IMR-90 (cell line): Measurements from ENCODE around the gene CD248. TPM values are rescaled to one million over a fixed set of nuclear protein-coding genes. Genes with fewer than 3 reads are reported as not detected.

Experiments used
- ATAC-seq: fragments of 200-7000 bp; cut with Tn5 transposase; 2 replicates; pipeline ENCODE4 v1.9.1; 2020; ENCODE audit warnings: low read depth, mild to moderate bottlenecking, moderate library complexity
- BruUV-seq: library from RNA; stranded (reverse); fragments of 400-500 nt; replicated peaks from 2 replicates; lab custom pipeline; 2021; lab: Mats Ljungman, UMichigan
- CTCF ChIA-PET: fragments of 300-600 bp; formaldehyde crosslinking; extraction: SDS; loops from one replicate; lab custom pipeline; 2021; ENCODE audit warnings: antibody characterized with exemption; lab: Yijun Ruan, JAX
- POLR2A ChIA-PET: fragments of 300-600 bp; sonication (Branson Sonifier 250); formaldehyde crosslinking; loops from one replicate; lab custom pipeline; 2022; ENCODE audit warnings: antibody characterized with exemption; ENCODE audit not compliant: unreplicated experiment; lab: Charles Lee
- DNase-seq: peaks from one replicate; pipeline ENCODE4 v3.0.0; 2013
- H2AFZ ChIP-seq: replicated peaks from 2 replicates; pipeline ENCODE3; 2013; ENCODE audit warnings: low read length, mild to moderate bottlenecking; ENCODE audit not compliant: poor library complexity
- H2AK5ac ChIP-seq: 2 replicates; pipeline ENCODE4 v1.6.1; 2013; ENCODE audit warnings: low read depth, low read length, inconsistent platforms
- H2AK9ac ChIP-seq: replicated peaks from 2 replicates; pipeline ENCODE3; 2013; ENCODE audit warnings: mild to moderate bottlenecking, low read depth, low read length, moderate library complexity; ENCODE audit not compliant: poor library complexity
- H2BK120ac ChIP-seq: 2 replicates; pipeline ENCODE4 v1.6.1; 2013; ENCODE audit warnings: low read depth, low read length, inconsistent platforms
- H2BK15ac ChIP-seq: 3 replicates; pipeline ENCODE4 v1.6.1; 2013; ENCODE audit warnings: low read depth, low read length, inconsistent platforms
- H2BK20ac ChIP-seq: 2 replicates; pipeline ENCODE4 v1.6.1; 2013; ENCODE audit warnings: low read depth, mild to moderate bottlenecking, inconsistent platforms, low read length, moderate library complexity
- H2BK5ac ChIP-seq: 2 replicates; pipeline ENCODE4 v1.6.1; 2013; ENCODE audit warnings: mild to moderate bottlenecking, low read depth, low read length, inconsistent platforms; ENCODE audit not compliant: poor library complexity, severe bottlenecking
- H3K14ac ChIP-seq: replicated peaks from 2 replicates; pipeline ENCODE4 v1.6.1; 2013; ENCODE audit warnings: low read depth, low read length, inconsistent platforms
- H3K18ac ChIP-seq: 2 replicates; pipeline ENCODE4 v1.6.1; 2013; ENCODE audit warnings: low read depth, low read length, control low read depth
- H3K23ac ChIP-seq: 2 replicates; pipeline ENCODE4 v1.6.1; 2013; ENCODE audit warnings: low read depth, low read length, inconsistent platforms
- H3K27ac ChIP-seq: 2 replicates; pipeline ENCODE4 v1.5.1; 2013; ENCODE audit warnings: mild to moderate bottlenecking, control low read depth, low read length; ENCODE audit not compliant: insufficient read depth
- H3K27me3 ChIP-seq: 2 replicates; pipeline ENCODE4 v1.6.1; 2013; ENCODE audit warnings: low read length; ENCODE audit not compliant: control insufficient read depth, insufficient read depth
- H3K36me3 ChIP-seq: 2 replicates; pipeline ENCODE4 v1.6.1; 2013; ENCODE audit warnings: low read length, mixed read lengths; ENCODE audit not compliant: control insufficient read depth, insufficient read depth
- H3K4ac ChIP-seq: 2 replicates; pipeline ENCODE4 v1.6.1; 2013; ENCODE audit warnings: low read depth, low read length, inconsistent platforms
- H3K4me1 ChIP-seq: 2 replicates; pipeline ENCODE4 v1.6.1; 2013; ENCODE audit warnings: low read length, mixed read lengths; ENCODE audit not compliant: control insufficient read depth, insufficient read depth
- H3K4me2 ChIP-seq: 2 replicates; pipeline ENCODE4 v1.6.1; 2013; ENCODE audit warnings: low read depth, mild to moderate bottlenecking, control low read depth, low read length, moderate library complexity
- H3K4me3 ChIP-seq: 2 replicates; pipeline ENCODE4 v1.5.1; 2013; ENCODE audit warnings: low read depth, mild to moderate bottlenecking, control low read depth, low read length, moderate library complexity; ENCODE audit not compliant: insufficient read depth
- H3K56ac ChIP-seq: 2 replicates; pipeline ENCODE4 v1.6.1; 2013; ENCODE audit warnings: low read length, inconsistent platforms; ENCODE audit not compliant: insufficient read depth; ENCODE audit errors: extremely low read depth
- H3K79me1 ChIP-seq, 2 experiments: 2 replicates each; pipeline ENCODE4 v1.6.1; 2013; ENCODE audit warnings: low read length in 2 of 2, inconsistent platforms in 1 of 2, low read depth in 1 of 2
- H3K9ac ChIP-seq: 2 replicates; pipeline ENCODE4 v1.6.1; 2013; ENCODE audit warnings: low read depth, low read length, control low read depth
- H3K9me1 ChIP-seq: 2 replicates; pipeline ENCODE4 v1.6.1; 2013; ENCODE audit warnings: low read length, inconsistent platforms; ENCODE audit not compliant: insufficient read depth
- H3K9me3 ChIP-seq: 2 replicates; pipeline ENCODE4 v1.6.1; 2013; ENCODE audit warnings: low read length; ENCODE audit not compliant: control insufficient read depth, insufficient read depth
- H4K20me1 ChIP-seq: 2 replicates; pipeline ENCODE4 v1.6.1; 2013; ENCODE audit warnings: low read length, inconsistent platforms; ENCODE audit not compliant: insufficient read depth
- H4K5ac ChIP-seq: 2 replicates; pipeline ENCODE4 v1.6.1; 2013; ENCODE audit warnings: mild to moderate bottlenecking, low read depth, low read length, control low read depth
- H4K8ac ChIP-seq, 2 experiments: 2 replicates each; pipeline ENCODE4 v1.6.1; 2013; ENCODE audit warnings: low read depth in 2 of 2, low read length in 2 of 2, control low read depth in 1 of 2, inconsistent platforms in 1 of 2
- H4K91ac ChIP-seq: 2 replicates; pipeline ENCODE4 v1.6.1; 2013; ENCODE audit warnings: low read depth, low read length, inconsistent platforms; ENCODE audit not compliant: insufficient read depth
- BHLHE40 ChIP-seq: fragments of 150-350 bp; IDR thresholded peaks from 2 replicates; pipeline ENCODE4 v1.6.1; 2016; ENCODE audit warnings: mild to moderate bottlenecking, low read depth, low read length
- CEBPB ChIP-seq: IDR thresholded peaks from 2 replicates; pipeline ENCODE4 v1.6.1; 2012; ENCODE audit warnings: low read depth, low read length, improper control_type of control experiment
- ELK1 ChIP-seq: fragments of 150-350 bp; IDR thresholded peaks from 2 replicates; pipeline ENCODE4 v1.6.1; 2016; ENCODE audit warnings: low read depth, mild to moderate bottlenecking, low read length, moderate library complexity, borderline replicate concordance
- MAZ ChIP-seq: IDR thresholded peaks from 2 replicates; pipeline ENCODE4 v1.6.1; 2012; ENCODE audit warnings: low read depth, mild to moderate bottlenecking, low read length, improper control_type of control experiment, moderate library complexity, borderline replicate concordance
- MXI1 ChIP-seq: IDR thresholded peaks from 2 replicates; pipeline ENCODE4 v1.6.1; 2012; ENCODE audit warnings: low read depth, mild to moderate bottlenecking, low read length, moderate library complexity, borderline replicate concordance
- RAD21 ChIP-seq: IDR thresholded peaks from 2 replicates; pipeline ENCODE4 v1.6.1; 2012; ENCODE audit warnings: low read length, improper control_type of control experiment
- RCOR1 ChIP-seq: IDR thresholded peaks from 2 replicates; pipeline ENCODE4 v1.6.1; 2012; ENCODE audit warnings: mild to moderate bottlenecking, low read length, improper control_type of control experiment; ENCODE audit not compliant: insufficient replicate concordance
- RFX5 ChIP-seq: IDR thresholded peaks from 2 replicates; pipeline ENCODE4 v1.8.0; 2012; ENCODE audit warnings: low read depth, mild to moderate bottlenecking, low read length, moderate library complexity
- WGBS, 2 experiments: methylation state at CpG; one replicate each; pipeline versions ENCODE4 v1.1.5 to v1.1.7; 2013; ENCODE audit warnings: missing lambda C conversion rate in 2 of 2; ENCODE audit not compliant: insufficient read length in 1 of 2; ENCODE audit errors: extremely low coverage in 2 of 2; 5-methylcytosine and 5-hydroxymethylcytosine counted together
- dilution Hi-C: fragments of 300-500 bp; cut with HindIII; formaldehyde crosslinking; loops from one replicate; pipeline ENCODE4 v1.14.3; 2018; ENCODE audit warnings: low sequenced_read_pairs; ENCODE audit not compliant: unreplicated experiment
- in situ Hi-C: fragments of 300-500 bp; cut with MboI; formaldehyde crosslinking; loops from 3 replicates; pipeline ENCODE4 v1.14.3; 2019; ENCODE audit warnings: low sequenced_read_pairs, inconsistent platforms, mixed read lengths
- intact Hi-C: fragments of 100-400 bp; cut with micrococcal nuclease; formaldehyde crosslinking; loops from 2 replicates; pipeline ENCODE4 v1.10.0; 2022
- polyA plus RNA-seq, 3 experiments: library from polyadenylated mRNA; depleted of rRNA; stranded (reverse); fragments of >200 nt; gene quantifications; 2 replicates each; pipeline ENCODE4 v1.2.3, GENCODE V29; 2012; ENCODE audit warnings: low replicate concordance in 1 of 3
- total RNA-seq: library from RNA; depleted of rRNA; stranded (reverse); fragments of >200 nt; gene quantifications from 2 replicates; pipeline ENCODE4 v1.2.3, GENCODE V29; 2012
- TF ChIP-seq, protein P1 (sequence below): conservative IDR thresholded peaks from 2 replicates; pipeline ENCODE4 v1.5.1; 2012; ENCODE audit warnings: mild to moderate bottlenecking, low read depth, low read length, improper control_type of control experiment
- TF ChIP-seq, protein P2 (sequence below): fragments of 150-350 bp; IDR thresholded peaks from 2 replicates; pipeline ENCODE4 v1.6.1; 2017; ENCODE audit warnings: mild to moderate bottlenecking, antibody characterized with exemption, low read length, low read depth

CD248 gene
- total and polyA plus RNA-seq, 2 of the 4 experiments (the other 2 are of a cell fraction), result 19.5 to 223 TPM

GRCh38 chr11:66335531-66336233 is 18.8 kb upstream of the CD248 start:
- in situ Hi-C loops (no loop called here), dilution Hi-C loops (no loop called here), intact Hi-C loops (loop anchor here (1.0 kb wide), 3 partner anchors 23 to 113 kb away; no protein-coding TSS in a partner anchor)
- peak overlapping the region; percentile 89 for H3K27ac ChIP-seq
- WGBS, 2 experiments, result 5% methylated on average over 20 of the region's 35 CpGs; no CpG with 5 or more reads in 1 of the 2 experiments
- peaks cover 33% of the 10 kb centered on the region for H3K36me3 ChIP-seq
- H3K9me1 ChIP-seq, result no peaks in the 10 kb centered on the region
- peak overlapping the region; percentile 60 for H3K4me3 ChIP-seq
- peaks cover 23% of the 10 kb centered on the region for H3K4me1 ChIP-seq
- peak overlapping the region; percentile 97 for H3K23ac ChIP-seq
- H3K9ac ChIP-seq, result peak overlapping the region; percentile 72
- no peak for TF ChIP-seq RFX5
- peak; percentile 70; the same call in 1 of the 2 replicates for TF ChIP-seq MAZ
- no peak for TF ChIP-seq RAD21
- TF ChIP-seq BHLHE40, result peak; percentile 57
- peak; percentile 38; the same call in 1 of the 2 replicates for TF ChIP-seq MXI1
- peak; percentile 17; the same call in 1 of the 2 replicates for TF ChIP-seq CEBPB
- TF ChIP-seq, protein P1, sequence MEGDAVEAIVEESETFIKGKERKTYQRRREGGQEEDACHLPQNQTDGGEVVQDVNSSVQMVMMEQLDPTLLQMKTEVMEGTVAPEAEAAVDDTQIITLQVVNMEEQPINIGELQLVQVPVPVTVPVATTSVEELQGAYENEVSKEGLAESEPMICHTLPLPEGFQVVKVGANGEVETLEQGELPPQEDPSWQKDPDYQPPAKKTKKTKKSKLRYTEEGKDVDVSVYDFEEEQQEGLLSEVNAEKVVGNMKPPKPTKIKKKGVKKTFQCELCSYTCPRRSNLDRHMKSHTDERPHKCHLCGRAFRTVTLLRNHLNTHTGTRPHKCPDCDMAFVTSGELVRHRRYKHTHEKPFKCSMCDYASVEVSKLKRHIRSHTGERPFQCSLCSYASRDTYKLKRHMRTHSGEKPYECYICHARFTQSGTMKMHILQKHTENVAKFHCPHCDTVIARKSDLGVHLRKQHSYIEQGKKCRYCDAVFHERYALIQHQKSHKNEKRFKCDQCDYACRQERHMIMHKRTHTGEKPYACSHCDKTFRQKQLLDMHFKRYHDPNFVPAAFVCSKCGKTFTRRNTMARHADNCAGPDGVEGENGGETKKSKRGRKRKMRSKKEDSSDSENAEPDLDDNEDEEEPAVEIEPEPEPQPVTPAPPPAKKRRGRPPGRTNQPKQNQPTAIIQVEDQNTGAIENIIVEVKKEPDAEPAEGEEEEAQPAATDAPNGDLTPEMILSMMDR, result no peak
- TF ChIP-seq RCOR1, result no peak
- no peak for TF ChIP-seq ELK1
- TF ChIP-seq, protein P2, sequence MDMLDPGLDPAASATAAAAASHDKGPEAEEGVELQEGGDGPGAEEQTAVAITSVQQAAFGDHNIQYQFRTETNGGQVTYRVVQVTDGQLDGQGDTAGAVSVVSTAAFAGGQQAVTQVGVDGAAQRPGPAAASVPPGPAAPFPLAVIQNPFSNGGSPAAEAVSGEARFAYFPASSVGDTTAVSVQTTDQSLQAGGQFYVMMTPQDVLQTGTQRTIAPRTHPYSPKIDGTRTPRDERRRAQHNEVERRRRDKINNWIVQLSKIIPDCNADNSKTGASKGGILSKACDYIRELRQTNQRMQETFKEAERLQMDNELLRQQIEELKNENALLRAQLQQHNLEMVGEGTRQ, result 0 out of 2 replicates have a peak, but pooled peaks have one; percentile 6
- DNase-seq (peak; percentile 59), ATAC-seq (peak; percentile 25)
- H3K56ac ChIP-seq, result peak overlapping the region; percentile 83
- ChIA-PET POLR2A (interaction anchor here (0.6 to 2.2 kb wide), 5 partner anchors 9 to 308 kb away, joined by 3 to 23 read pairs (median 5); partner anchors contain the start of gene CD248), CTCF (interaction anchor here (0.6 to 2.1 kb wide), 6 partner anchors 10 to 53 kb away, joined by 3 to 17 read pairs (median 4); partner anchors contain the start of gene SLC29A2)
- H4K20me1 ChIP-seq, result peaks cover 21% of the 10 kb centered on the region
- peaks cover 5 to 42% of the 10 kb centered on the region in 2 experiments; a peak in 3 of 4 replicates for H3K79me1 ChIP-seq
- peak overlapping the region; percentile 99 for H2AK9ac ChIP-seq
- peak overlapping the region; percentile 97 for H2BK5ac ChIP-seq
- H2AK5ac ChIP-seq, result peak overlapping the region; percentile 90
- H4K91ac ChIP-seq, result peak overlapping the region; percentile 90
- H3K4me2 ChIP-seq, result peak overlapping the region; percentile 92
- peak overlapping the region; percentile 54; the same call in 2 of the 3 replicates for H2BK15ac ChIP-seq
- H3K9me3 ChIP-seq, result no peaks in the 10 kb centered on the region
- peak overlapping the region; percentile 95 for H3K14ac ChIP-seq
- BruUV-seq, result no TSS peak
- H4K8ac ChIP-seq, result peak overlapping the region; percentile 63 to 79; a peak in 3 of 4 replicates
- H3K27me3 ChIP-seq, result no peaks in the 10 kb centered on the region
- peak overlapping the region; percentile 97 for H3K4ac ChIP-seq
- H2BK20ac ChIP-seq, result peak overlapping the region; percentile 53
- peak overlapping the region; percentile 67 for H3K18ac ChIP-seq
- peak overlapping the region; percentile 69; the same call in 1 of the 2 replicates for H4K5ac ChIP-seq
- H2BK120ac ChIP-seq, result peak overlapping the region; percentile 91
- peak overlapping the region; percentile 83 for H2AFZ ChIP-seq
